Measurements from ENCODE around the gene VSIG8. TPM values are rescaled to one million over a fixed set of nuclear protein-coding genes. Genes with fewer than 3 reads are reported as not detected.

The VSIG8 gene
- total and polyA plus RNA-seq, 2 donors (not counting 3 experiments of a cell fraction or from before 2014, with no cell fraction given): not detected

DNA sequence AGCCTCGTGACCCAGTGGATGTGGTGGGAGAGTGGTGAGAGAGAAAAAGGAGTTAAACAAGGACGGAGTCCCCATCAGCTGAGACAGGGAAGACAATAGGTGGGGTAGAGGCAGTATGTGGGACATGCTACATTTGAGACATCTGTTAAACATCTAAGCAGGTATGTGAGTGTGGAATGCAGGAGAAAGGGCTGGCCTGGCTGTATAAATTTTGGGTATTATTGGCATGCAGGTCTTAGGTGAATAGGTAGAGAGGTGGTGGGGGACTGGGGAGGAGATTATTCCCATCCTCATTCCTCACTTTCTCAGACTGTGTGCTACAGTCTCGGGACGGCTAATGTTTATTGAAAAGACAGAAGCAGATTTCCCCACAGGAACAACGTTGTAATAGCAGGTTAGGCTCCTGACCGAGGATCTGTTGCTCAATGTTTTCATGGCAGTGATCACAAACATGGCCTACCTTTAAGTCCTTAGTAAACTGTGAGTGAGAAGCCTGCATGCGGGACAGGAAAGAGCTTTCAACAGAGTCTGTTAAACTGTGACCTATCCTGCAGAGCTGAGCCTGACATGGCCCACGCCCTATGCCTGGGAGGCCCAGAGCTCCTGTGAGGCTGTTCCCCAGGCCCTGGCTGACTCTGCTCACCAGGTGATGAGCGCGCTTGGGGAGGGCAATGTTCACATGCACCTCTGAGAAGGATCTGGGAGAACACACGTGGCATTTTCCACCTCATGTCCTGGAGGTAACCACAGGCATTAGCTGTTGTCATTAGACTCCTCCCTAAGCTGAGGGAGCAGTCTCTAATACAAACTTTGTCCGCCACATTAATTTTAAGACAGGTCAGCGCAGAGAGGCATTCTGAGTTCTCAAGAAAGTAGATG is 16.5 kb downstream of the VSIG8 start:
- H3K27ac ChIP-seq (ENCODE audit: insufficient read depth, low read depth, low read length): no peak overlapping the region
- no peaks in the 10 kb centered on the region for H4K20me1 ChIP-seq (replicated peaks; ENCODE audit: control insufficient read depth, extremely low read depth, insufficient read depth, low read length)
- H3K27me3 ChIP-seq (ENCODE audit: control insufficient read depth in 2 of 2, insufficient read depth in 2 of 2, low read length in 2 of 2): peaks cover 0 to 4% of the 10 kb centered on the region in 2 experiments
- ChIA-PET POLR2A (no interaction called here), CTCF (interaction anchor here (1.8 kb wide), 1 partner anchor 47 kb away, joined by 4 read pairs; no protein-coding TSS in a partner anchor)
- H3K9me3 ChIP-seq (replicated peaks; ENCODE audit: control insufficient read depth, insufficient read depth, low read length): no peaks in the 10 kb centered on the region
- FAIRE-seq (no peak), DNase-seq (ENCODE audit: low read depth, low spot score) (no peak)
- no peaks in the 10 kb centered on the region for H3K79me2 ChIP-seq (ENCODE audit: control insufficient read depth, insufficient read depth, low read length)
- dilution Hi-C loops (cut with MboI; ENCODE audit: extremely low pct_ligation_motif_present, low sequenced_read_pairs): no loop called here
- no peaks in the 10 kb centered on the region for H3K36me3 ChIP-seq (ENCODE audit: control insufficient read depth in 2 of 2, extremely low read depth in 1 of 2, insufficient read depth in 2 of 2, low read length in 2 of 2)
- BruUV-seq (replicated peaks): no TSS peak
- intact Hi-C loops (cut with micrococcal nuclease): no loop called here
- TF ChIP-seq POLR2A (IDR thresholded peaks at IDR 0.05; ENCODE audit: low read depth, low read length) (no peak), MYC (IDR thresholded peaks at IDR 0.05; ENCODE audit: low read depth, low read length) (no peak), EZH2 (IDR thresholded peaks at IDR 0.05; ENCODE audit: borderline replicate concordance, low read depth, low read length, severe bottlenecking) (no peak), POLR2AphosphoS5 (IDR thresholded peaks at IDR 0.05; ENCODE audit: insufficient read depth, low read depth, low read length) (no peak), FOS (IDR thresholded peaks at IDR 0.05; ENCODE audit: borderline replicate concordance, insufficient read depth, low read length) (no peak), JUN (IDR thresholded peaks at IDR 0.05; ENCODE audit: borderline replicate concordance, insufficient read depth, insufficient read length, low read depth) (no peak), GATA2 (IDR thresholded peaks at IDR 0.05; ENCODE audit: insufficient read depth, insufficient read length, low read depth, low read length) (no peak)
- TF ChIP-seq, protein P1, sequence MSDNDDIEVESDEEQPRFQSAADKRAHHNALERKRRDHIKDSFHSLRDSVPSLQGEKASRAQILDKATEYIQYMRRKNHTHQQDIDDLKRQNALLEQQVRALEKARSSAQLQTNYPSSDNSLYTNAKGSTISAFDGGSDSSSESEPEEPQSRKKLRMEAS (IDR thresholded peaks at IDR 0.05; ENCODE audit: insufficient read depth, insufficient read length): no peak
- TF ChIP-seq, protein P2, sequence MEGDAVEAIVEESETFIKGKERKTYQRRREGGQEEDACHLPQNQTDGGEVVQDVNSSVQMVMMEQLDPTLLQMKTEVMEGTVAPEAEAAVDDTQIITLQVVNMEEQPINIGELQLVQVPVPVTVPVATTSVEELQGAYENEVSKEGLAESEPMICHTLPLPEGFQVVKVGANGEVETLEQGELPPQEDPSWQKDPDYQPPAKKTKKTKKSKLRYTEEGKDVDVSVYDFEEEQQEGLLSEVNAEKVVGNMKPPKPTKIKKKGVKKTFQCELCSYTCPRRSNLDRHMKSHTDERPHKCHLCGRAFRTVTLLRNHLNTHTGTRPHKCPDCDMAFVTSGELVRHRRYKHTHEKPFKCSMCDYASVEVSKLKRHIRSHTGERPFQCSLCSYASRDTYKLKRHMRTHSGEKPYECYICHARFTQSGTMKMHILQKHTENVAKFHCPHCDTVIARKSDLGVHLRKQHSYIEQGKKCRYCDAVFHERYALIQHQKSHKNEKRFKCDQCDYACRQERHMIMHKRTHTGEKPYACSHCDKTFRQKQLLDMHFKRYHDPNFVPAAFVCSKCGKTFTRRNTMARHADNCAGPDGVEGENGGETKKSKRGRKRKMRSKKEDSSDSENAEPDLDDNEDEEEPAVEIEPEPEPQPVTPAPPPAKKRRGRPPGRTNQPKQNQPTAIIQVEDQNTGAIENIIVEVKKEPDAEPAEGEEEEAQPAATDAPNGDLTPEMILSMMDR (IDR thresholded peaks at IDR 0.05; ENCODE audit: extremely low read depth in 1 of 2, insufficient read depth in 1 of 2, low read depth in 1 of 2, low read length in 2 of 2): no peak
- no peaks in the 10 kb centered on the region for H3K9me1 ChIP-seq (replicated peaks; ENCODE audit: control insufficient read depth, extremely low read depth, insufficient read depth, low read length)
- no peak overlapping the region for H3K9ac ChIP-seq (replicated peaks; ENCODE audit: extremely low read depth, insufficient read depth, low read length)
- no peak overlapping the region for H3K4me2 ChIP-seq (ENCODE audit: insufficient read depth, low read length)
- H3K4me1 ChIP-seq (ENCODE audit: control insufficient read depth, extremely low read depth, insufficient read depth, low read length): peaks cover 6% of the 10 kb centered on the region
- no peak overlapping the region for H2AFZ ChIP-seq (ENCODE audit: low read depth, low read length)
- no peak overlapping the region for H3K4me3 ChIP-seq (replicated peaks in 1 of 3; ENCODE audit: insufficient read depth in 1 of 3, low read depth in 1 of 3, low read length in 3 of 3)
